Thyroid gland (tissue), 4 donors: ENCODE data around the gene SCO2.

Source experiments
- POLR2A ChIP-seq, 2 donors: fragments of 450-650 bp; IDR thresholded peaks; one replicate each; pipeline ENCODE4 v1.6.1; 2017; ENCODE audit warnings: antibody characterized with exemption in 2 of 2, mild to moderate bottlenecking in 2 of 2, moderate library complexity in 1 of 2
- TF ChIP-seq, protein P1 (sequence below), 6 experiments: fragments of 200-600 bp in 3 of 6; fragments of 450-650 bp in 3 of 6; sonication (generic) in 3 of 6; IDR thresholded peaks; one replicate each; pipeline ENCODE4 v1.5.1; 2016 to 2019; ENCODE audit warnings: antibody characterized with exemption in 6 of 6, mild to moderate bottlenecking in 2 of 6, inconsistent platforms in 1 of 6, moderate library complexity in 1 of 6

- TF ChIP-seq, protein P1, sequence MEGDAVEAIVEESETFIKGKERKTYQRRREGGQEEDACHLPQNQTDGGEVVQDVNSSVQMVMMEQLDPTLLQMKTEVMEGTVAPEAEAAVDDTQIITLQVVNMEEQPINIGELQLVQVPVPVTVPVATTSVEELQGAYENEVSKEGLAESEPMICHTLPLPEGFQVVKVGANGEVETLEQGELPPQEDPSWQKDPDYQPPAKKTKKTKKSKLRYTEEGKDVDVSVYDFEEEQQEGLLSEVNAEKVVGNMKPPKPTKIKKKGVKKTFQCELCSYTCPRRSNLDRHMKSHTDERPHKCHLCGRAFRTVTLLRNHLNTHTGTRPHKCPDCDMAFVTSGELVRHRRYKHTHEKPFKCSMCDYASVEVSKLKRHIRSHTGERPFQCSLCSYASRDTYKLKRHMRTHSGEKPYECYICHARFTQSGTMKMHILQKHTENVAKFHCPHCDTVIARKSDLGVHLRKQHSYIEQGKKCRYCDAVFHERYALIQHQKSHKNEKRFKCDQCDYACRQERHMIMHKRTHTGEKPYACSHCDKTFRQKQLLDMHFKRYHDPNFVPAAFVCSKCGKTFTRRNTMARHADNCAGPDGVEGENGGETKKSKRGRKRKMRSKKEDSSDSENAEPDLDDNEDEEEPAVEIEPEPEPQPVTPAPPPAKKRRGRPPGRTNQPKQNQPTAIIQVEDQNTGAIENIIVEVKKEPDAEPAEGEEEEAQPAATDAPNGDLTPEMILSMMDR (IDR thresholded peaks at IDR 0.05): no peak
- no peak for TF ChIP-seq POLR2A (IDR thresholded peaks at IDR 0.05)
These were observed 25.9 kb upstream of the SCO2 start for GRCh38 chr22:50551160-50551752.
